ENCODE data around the gene TMEM106A.

DNA sequence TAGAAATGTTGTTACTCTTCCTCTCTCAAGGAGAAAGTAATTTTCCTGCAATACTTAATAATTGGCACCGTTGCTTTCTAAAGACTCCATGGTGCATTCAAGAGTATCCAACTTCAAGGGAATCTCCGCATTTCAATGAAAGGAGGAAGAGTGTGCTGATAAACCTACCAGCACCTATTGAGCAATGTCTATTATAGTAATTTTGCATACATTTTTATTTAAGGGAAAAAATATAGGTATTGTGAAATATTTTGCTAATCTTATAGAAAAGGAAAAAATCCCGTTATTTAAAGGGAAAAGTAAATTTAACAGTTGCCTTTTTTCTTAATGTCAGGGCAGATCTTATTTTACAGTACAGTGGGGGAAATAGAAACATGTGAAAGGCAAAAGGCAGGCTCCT lies 1.1 kb upstream of the TMEM106A start:
- TF ChIP-seq, protein P1, sequence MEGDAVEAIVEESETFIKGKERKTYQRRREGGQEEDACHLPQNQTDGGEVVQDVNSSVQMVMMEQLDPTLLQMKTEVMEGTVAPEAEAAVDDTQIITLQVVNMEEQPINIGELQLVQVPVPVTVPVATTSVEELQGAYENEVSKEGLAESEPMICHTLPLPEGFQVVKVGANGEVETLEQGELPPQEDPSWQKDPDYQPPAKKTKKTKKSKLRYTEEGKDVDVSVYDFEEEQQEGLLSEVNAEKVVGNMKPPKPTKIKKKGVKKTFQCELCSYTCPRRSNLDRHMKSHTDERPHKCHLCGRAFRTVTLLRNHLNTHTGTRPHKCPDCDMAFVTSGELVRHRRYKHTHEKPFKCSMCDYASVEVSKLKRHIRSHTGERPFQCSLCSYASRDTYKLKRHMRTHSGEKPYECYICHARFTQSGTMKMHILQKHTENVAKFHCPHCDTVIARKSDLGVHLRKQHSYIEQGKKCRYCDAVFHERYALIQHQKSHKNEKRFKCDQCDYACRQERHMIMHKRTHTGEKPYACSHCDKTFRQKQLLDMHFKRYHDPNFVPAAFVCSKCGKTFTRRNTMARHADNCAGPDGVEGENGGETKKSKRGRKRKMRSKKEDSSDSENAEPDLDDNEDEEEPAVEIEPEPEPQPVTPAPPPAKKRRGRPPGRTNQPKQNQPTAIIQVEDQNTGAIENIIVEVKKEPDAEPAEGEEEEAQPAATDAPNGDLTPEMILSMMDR (optimal IDR thresholded peaks at IDR 0.05 in 1 of 3, IDR thresholded peaks at IDR 0.05 in 1 of 3, conservative IDR thresholded peaks at IDR 0.05 in 1 of 3; ENCODE audit: extremely low read depth in 1 of 3, insufficient read depth in 2 of 3, low read length in 3 of 3): no peak
- TF ChIP-seq EZH2 (IDR thresholded peaks at IDR 0.05; ENCODE audit: low read length): no peak
